ENCODE results near the gene PPM1N.

GRCh38 chr19:45473367-45473681 lies 24.9 kb upstream of the PPM1N start:
- TF ChIP-seq POLR2A (IDR thresholded peaks at IDR 0.05; ENCODE audit: low read length) (no peak), MAX (IDR thresholded peaks at IDR 0.05) (no peak), ESRRA (IDR thresholded peaks at IDR 0.05; ENCODE audit: borderline replicate concordance, low read length) (no peak), SMC3 (IDR thresholded peaks at IDR 0.05) (no peak), CTCF (IDR thresholded peaks at IDR 0.05) (no peak), CEBPB (IDR thresholded peaks at IDR 0.05) (no peak), RFX5 (IDR thresholded peaks at IDR 0.05) (no peak), CHD2 (IDR thresholded peaks at IDR 0.05; ENCODE audit: low read length, partially characterized antibody) (no peak)
